H7 (cell line): ENCODE data around the gene BICDL2. TPM values are rescaled to one million over a fixed set of nuclear protein-coding genes. Genes with fewer than 3 reads are reported as not detected.
"Not testable (repeated sequence)": the region's sequence is repeated elsewhere in the genome, so short reads cannot be mapped to it uniquely, and the experiment has no call there.

Experiments used
- DNase-seq: peaks from one replicate; pipeline ENCODE4 v3.0.0; 2012
- H3K27me3 ChIP-seq: 2 replicates; pipeline ENCODE4 v1.6.0; 2011; ENCODE audit warnings: mild to moderate bottlenecking, low read length; ENCODE audit not compliant: control insufficient read depth, insufficient read depth
- H3K36me3 ChIP-seq: replicated peaks from 2 replicates; pipeline ENCODE4 v1.5.1; 2011; ENCODE audit warnings: low read length; ENCODE audit not compliant: control insufficient read depth, insufficient read depth
- H3K4me3 ChIP-seq: 2 replicates; pipeline ENCODE4 v1.5.1; 2011; ENCODE audit warnings: low read depth, mild to moderate bottlenecking, control low read depth, low read length, moderate library complexity; ENCODE audit not compliant: insufficient read depth
- total RNA-seq: library from RNA; depleted of rRNA; stranded (reverse); fragments of >200 nt; shearing (Covaris generic); gene quantifications from 2 replicates; pipeline ENCODE4 v1.2.3, GENCODE V29; 2014; rRNA removed

The BICDL2 gene, protein sequence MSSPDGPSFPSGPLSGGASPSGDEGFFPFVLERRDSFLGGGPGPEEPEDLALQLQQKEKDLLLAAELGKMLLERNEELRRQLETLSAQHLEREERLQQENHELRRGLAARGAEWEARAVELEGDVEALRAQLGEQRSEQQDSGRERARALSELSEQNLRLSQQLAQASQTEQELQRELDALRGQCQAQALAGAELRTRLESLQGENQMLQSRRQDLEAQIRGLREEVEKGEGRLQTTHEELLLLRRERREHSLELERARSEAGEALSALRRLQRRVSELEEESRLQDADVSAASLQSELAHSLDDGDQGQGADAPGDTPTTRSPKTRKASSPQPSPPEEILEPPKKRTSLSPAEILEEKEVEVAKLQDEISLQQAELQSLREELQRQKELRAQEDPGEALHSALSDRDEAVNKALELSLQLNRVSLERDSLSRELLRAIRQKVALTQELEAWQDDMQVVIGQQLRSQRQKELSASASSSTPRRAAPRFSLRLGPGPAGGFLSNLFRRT
- total RNA-seq = 0.69 and 2.0 TPM in 2 replicates

DNA sequence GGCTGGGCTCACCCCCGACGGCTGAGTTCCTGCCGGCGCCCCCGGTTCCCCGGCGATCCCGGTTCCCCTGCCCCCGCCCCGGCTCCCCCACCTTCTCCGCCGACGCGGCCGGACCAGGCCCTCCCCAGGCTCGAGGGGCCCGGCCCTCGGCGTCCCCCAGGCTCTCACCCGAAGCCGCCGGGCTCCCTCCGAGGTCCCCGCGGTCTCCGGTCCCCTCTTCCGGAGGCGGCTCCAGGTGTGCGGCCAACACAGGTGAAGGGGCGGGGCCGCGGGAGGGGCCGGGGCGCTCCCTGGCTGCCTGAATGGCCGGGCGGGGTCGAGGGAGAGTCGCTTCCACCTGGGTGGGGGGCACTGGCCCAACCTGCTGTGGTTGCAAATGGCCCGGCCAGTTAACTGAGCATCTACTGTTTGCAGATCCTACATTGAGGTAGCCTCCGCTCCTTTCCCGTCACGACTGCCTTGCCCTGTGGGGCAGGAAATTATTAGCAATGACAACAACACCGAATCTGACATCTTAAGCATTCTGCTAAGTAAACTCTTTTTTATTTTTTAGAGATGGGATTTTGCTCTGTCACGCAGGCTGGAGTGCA, at the start of gene BICDL2:
BICDL2 (minus strand) TSS at position 219 of the 590 bp plus-strand sequence. CDS start 1,448 bp downstream, outside the sequence.
- Histone ChIP-seq H3K36me3 (no peaks in the 10 kb centered on the region; the same call in 1 of the 2 replicates), H3K4me3 (peak within 1 kb of the TSS; percentile 55), H3K27me3 (peaks cover 27% of the 10 kb centered on the region)
- peak; percentile 96 for DNase-seq

DNA sequence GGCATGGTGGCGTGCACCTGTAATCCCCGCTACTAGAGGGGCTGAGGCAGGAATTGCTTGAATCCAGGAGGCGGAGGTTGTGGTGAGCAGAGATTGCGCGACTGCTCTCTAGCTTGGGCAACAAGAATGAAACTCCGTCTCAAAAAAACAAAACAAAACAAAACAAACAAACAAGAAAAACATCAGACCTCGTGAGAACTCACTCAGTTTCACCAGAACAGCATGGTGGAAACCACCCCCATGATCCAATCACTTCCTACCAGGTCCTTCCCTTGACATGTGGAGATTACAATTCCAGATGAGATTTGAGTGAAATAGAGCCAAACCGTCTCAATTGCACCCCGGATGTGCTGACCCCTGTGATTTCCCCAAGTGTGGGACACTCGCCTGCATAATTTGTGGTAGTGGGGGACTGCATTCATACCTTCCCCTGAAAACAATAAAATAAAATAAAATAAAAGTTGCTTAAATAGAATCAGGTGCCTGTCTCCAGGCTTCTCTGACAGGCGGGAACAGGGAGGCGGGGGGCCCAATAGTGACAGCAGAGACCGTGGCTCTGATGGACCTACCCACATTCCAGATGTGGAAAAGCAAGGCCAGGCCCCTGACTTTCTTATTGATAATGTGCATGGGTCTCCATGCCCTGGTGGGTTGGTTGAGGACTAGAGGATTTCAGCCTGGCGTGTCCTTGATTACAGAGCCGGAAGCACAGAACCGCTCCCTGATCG, 49.3 kb upstream of the BICDL2 start:
- Histone ChIP-seq H3K4me3 (no peak overlapping the region), H3K27me3 (no peaks in the 10 kb centered on the region), H3K36me3 (peaks cover 12% of the 10 kb centered on the region)
- no peak for DNase-seq

- Histone ChIP-seq H3K27me3 (no peaks in the 10 kb centered on the region), H3K36me3 (peaks cover 10% of the 10 kb centered on the region), H3K4me3 (no peak overlapping the region)
- DNase-seq = no peak
These were observed 48.4 kb upstream of the BICDL2 start for GRCh38 chr16:3084969-3085670.

DNA sequence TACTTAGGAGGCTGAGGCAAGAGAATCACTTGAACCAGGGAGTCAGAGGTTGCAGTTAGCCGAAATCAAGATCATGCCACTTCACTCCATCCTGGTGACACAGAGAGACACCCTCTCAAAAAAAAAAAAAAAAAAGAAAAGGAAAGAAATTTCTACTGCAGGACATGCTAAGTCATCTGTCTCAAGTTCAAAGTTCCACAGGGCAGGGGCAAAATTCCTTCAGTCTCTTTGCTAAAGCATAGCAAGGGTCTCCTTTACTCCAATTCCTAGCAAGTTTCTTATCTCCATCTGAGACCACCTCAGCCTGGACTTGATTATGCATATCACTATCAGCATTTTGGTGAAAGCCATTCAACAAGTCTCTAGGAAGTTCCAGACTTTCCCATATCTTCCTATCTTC, 47.7 kb upstream of the BICDL2 start:
- Histone ChIP-seq H3K4me3 (no peak overlapping the region), H3K27me3 (no peaks in the 10 kb centered on the region), H3K36me3 (peaks cover 9% of the 10 kb centered on the region)
- no peak for DNase-seq

GRCh38 chr16:3083408-3083807, 46.7 kb upstream of the BICDL2 start:
- H3K36me3 ChIP-seq, DNase-seq, H3K4me3 ChIP-seq, H3K27me3 ChIP-seq: not testable (repeated sequence)

GRCh38 chr16:3081957-3082356, 45.2 kb upstream of the BICDL2 start:
- H3K36me3 ChIP-seq, DNase-seq, H3K4me3 ChIP-seq, H3K27me3 ChIP-seq: not testable (repeated sequence)

GRCh38 chr16:3080024-3080423, 43.3 kb upstream of the BICDL2 start:
- H3K4me3 ChIP-seq = no peak overlapping the region
- no peak for DNase-seq
- no peaks in the 10 kb centered on the region for H3K27me3 ChIP-seq
- H3K36me3 ChIP-seq = no peaks in the 10 kb centered on the region

DNA sequence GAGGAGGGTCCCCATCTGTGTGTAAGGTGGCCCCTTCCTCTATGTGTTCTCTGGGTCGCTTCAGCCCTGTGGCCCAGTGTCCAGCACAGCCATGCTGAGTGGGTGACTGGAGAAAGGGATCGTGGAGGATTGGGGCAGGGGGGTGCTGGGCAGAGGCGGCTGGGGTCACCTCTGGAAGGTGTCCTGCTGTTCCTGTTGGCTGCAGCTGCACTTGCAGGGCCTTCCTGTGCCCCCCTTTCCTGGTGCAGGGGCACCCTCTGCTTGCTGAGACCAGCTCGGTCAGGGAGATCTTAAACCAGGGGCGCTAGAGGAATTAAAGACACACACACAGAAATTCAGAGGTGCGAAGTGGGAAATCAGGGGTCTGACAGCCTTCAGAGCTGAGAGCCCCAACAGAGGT, 39.8 kb upstream of the BICDL2 start:
- H3K27me3 ChIP-seq = no peaks in the 10 kb centered on the region
- DNase-seq = no peak
- no peak overlapping the region for H3K4me3 ChIP-seq
- H3K36me3 ChIP-seq = no peaks in the 10 kb centered on the region

DNA sequence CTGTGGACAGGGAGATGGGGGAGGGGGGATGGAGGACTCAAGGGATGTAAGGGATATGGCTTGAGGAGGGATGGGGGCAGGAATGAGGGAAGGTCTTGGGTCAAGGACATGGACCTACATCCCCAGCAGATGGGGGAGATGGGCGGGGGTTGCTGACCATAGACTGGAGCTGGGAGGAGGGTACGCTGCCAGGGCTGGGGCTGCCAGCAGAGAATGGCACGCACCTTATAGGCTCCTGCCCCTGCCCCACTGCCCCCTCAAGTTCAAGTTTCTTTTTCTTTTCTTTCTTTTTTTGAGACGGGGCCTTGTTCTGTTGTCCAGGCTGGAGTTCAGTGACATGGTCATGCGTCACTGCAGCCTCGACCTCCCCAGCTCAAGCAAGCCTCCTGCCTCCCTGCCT, 39.2 kb upstream of the BICDL2 start:
- H3K36me3 ChIP-seq, H3K4me3 ChIP-seq, DNase-seq, H3K27me3 ChIP-seq: not testable (repeated sequence)

DNA sequence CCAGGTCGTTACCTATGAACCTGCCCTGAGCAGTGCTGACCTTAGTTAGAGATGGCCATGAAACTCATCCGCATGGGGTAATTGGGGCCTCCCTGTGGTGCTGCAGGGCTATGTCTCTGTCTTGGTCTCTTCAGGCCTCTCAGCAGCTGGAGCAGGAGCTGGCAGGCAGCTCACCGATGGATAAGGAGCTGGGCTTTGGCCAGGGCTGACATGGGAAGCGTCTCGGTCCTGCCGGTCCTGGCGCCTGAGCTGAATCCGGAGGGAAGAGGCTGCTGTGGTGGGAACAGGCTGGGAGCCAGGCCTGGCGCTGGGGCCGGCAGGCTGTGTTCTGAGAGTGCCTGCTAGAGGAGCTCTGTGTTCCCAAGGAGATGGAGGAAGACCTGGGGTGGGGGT, 38.8 kb upstream of the BICDL2 start:
- Histone ChIP-seq H3K27me3 (no peaks in the 10 kb centered on the region), H3K4me3 (no peak overlapping the region), H3K36me3 (no peaks in the 10 kb centered on the region)
- DNase-seq = peak; percentile 55

DNA sequence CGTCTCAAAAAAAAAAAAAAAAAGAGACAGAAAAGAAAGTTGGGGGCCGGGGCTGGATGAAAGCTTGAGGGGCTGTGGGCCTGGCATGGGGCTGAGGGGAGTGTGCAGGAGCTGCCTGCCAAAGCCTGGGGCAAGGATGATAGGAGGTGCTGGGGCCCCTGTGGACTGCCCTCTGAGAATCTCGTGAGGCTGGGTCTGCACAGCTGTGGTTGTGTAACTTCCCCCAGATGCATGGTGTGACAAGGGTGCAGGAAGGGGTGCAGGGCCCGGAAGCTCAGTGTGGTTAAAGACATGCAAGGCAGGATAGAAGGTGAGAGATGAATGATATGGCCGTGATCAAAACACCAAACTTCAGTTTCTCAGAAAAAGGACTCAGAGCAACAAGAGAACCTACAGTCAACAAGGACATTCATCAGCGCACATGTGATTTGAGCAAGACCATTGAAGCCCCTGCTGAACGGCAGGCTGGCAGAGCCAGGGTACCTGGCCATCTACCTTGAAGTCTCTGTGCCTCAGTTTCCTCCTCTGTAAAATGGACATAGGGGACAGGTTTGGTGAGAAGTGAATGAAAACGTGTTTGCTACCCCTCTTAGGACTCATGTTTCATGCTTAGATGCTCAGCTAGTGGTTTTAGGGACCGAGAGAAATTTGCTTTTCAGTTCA, 38.2 kb upstream of the BICDL2 start:
- Histone ChIP-seq H3K4me3 (no peak overlapping the region), H3K27me3 (no peaks in the 10 kb centered on the region), H3K36me3 (no peaks in the 10 kb centered on the region)
- no peak for DNase-seq

DNA sequence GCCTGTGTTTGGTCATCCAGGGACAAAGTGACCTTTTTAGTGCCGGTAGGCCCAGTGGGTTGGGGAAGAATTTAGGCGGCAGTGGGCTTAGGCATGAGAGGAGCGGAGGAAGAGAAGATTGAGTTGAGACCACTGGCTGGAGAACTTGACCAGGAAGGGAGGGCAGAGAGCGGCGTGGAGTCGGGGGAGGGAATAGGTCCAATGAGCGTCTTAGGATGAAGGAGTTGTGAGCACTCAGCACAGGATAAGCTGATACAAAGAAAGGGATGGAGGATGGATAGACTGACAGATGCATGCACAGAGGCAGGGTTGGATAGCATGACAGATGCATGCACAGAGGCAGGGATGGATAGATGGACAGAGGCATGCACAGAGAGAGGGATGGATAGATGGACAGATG, 36.7 kb upstream of the BICDL2 start:
- no peak overlapping the region for H3K4me3 ChIP-seq
- no peak for DNase-seq

GRCh38 chr16:3072576-3073263, 36.0 kb upstream of the BICDL2 start:
- not testable (repeated sequence) for H3K36me3 ChIP-seq, H3K4me3 ChIP-seq, H3K27me3 ChIP-seq, DNase-seq

More for the DNA sequence above, 36.7 kb upstream of the BICDL2 start:
- Histone ChIP-seq H3K27me3 (no peaks in the 10 kb centered on the region), H3K36me3 (no peaks in the 10 kb centered on the region)
